Stimulated activated memory B cell treated with anti-CD40 and anti-IgM and Interleukin-4, amounts not matched to agents 10 μg/mL and 1 μg/mL and 100 μg/mL, for 72 hours (primary cell): ENCODE data around the gene DDR2.
"Not testable (repeated sequence)": the region's sequence is repeated elsewhere in the genome, so short reads cannot be mapped to it uniquely, and the experiment has no call there.

Source experiments
- ATAC-seq: fragments of 150-1000 bp; cut with Tn5 transposase; 2 replicates; pipeline ENCODE4 v1.10.0; 2021
- H3K27ac Mint-ChIP-seq: one replicate; pipeline ENCODE4 v1.8.0; 2022; ENCODE audit warnings: mild to moderate bottlenecking, mixed read lengths
- H3K27me3 Mint-ChIP-seq: one replicate; pipeline ENCODE4 v1.8.0; 2022; ENCODE audit warnings: mixed read lengths
- H3K36me3 Mint-ChIP-seq: one replicate; pipeline ENCODE4 v1.8.0; 2022; ENCODE audit warnings: mixed read lengths
- H3K4me1 Mint-ChIP-seq: one replicate; pipeline ENCODE4 v1.8.0; 2022; ENCODE audit warnings: mixed read lengths
- H3K4me3 Mint-ChIP-seq: one replicate; pipeline ENCODE4 v1.8.0; 2022; ENCODE audit warnings: mild to moderate bottlenecking, moderate library complexity, mixed read lengths
- H3K9me3 Mint-ChIP-seq: one replicate; pipeline ENCODE4 v1.8.0; 2022; ENCODE audit warnings: mixed read lengths

DDR2 gene

GRCh38 chr1:162732094-162732493, 99.8 kb downstream of the DDR2 start:
- Mint-ChIP-seq H3K27me3 (peaks cover 7% of the 10 kb centered on the region), H3K4me3 (no peak overlapping the region), H3K4me1 (peaks cover 10% of the 10 kb centered on the region), H3K36me3 (no peaks in the 10 kb centered on the region), H3K27ac (no peak overlapping the region), H3K9me3 (no peaks in the 10 kb centered on the region)
- ATAC-seq, result no peak

GRCh38 chr1:162732566-162733335, 100.5 kb downstream of the DDR2 start:
- H3K9me3 Mint-ChIP-seq, result no peaks in the 10 kb centered on the region
- no peak for ATAC-seq
- no peaks in the 10 kb centered on the region for H3K36me3 Mint-ChIP-seq
- peaks cover 7% of the 10 kb centered on the region for H3K27me3 Mint-ChIP-seq
- no peak overlapping the region for H3K27ac Mint-ChIP-seq
- peaks cover 10% of the 10 kb centered on the region for H3K4me1 Mint-ChIP-seq
- no peak overlapping the region for H3K4me3 Mint-ChIP-seq

- ATAC-seq, result no peak
- H3K9me3 Mint-ChIP-seq, result no peaks in the 10 kb centered on the region
- H3K27me3 Mint-ChIP-seq, result peaks cover 7% of the 10 kb centered on the region
Observed at GRCh38 chr1:162733336-162733590, 101.0 kb downstream of the DDR2 start.

DNA sequence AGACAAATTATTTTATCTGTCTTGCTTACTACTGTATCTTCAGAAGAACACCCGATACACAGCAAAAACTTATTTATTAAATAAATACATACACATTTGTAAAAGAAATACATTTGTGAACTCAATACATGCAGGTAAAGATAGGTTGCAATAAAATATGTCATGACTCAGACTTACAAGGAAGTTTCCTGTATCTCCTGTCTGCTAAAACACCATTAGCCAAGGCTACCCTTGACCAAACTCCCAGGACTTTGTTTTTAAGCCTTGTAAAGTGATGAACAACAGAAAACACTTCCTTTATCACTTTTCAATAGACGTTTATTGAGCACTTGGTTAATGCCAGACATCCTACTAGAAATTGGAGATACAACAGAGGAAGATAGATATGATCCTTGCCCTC, 101.8 kb downstream of the DDR2 start:
- Mint-ChIP-seq H3K27ac (no peak overlapping the region), H3K27me3 (peaks cover 7% of the 10 kb centered on the region), H3K36me3 (no peaks in the 10 kb centered on the region), H3K4me3 (no peak overlapping the region), H3K4me1 (peaks cover 10% of the 10 kb centered on the region), H3K9me3 (no peaks in the 10 kb centered on the region)
- ATAC-seq, result no peak

More at GRCh38 chr1:162733336-162733590, 101.0 kb downstream of the DDR2 start:
- Mint-ChIP-seq H3K4me3 (no peak overlapping the region), H3K4me1 (peaks cover 10% of the 10 kb centered on the region), H3K27ac (no peak overlapping the region), H3K36me3 (no peaks in the 10 kb centered on the region)

- Mint-ChIP-seq H3K4me3 (no peak overlapping the region), H3K36me3 (no peaks in the 10 kb centered on the region), H3K27ac (no peak overlapping the region), H3K9me3 (no peaks in the 10 kb centered on the region), H3K4me1 (peaks cover 10% of the 10 kb centered on the region), H3K27me3 (peaks cover 7% of the 10 kb centered on the region)
- no peak for ATAC-seq
Observed at GRCh38 chr1:162736184-162736583, 103.9 kb downstream of the DDR2 start.

GRCh38 chr1:162736633-162737067, 104.4 kb downstream of the DDR2 start:
- H3K4me1 Mint-ChIP-seq, result peaks cover 10% of the 10 kb centered on the region

DNA sequence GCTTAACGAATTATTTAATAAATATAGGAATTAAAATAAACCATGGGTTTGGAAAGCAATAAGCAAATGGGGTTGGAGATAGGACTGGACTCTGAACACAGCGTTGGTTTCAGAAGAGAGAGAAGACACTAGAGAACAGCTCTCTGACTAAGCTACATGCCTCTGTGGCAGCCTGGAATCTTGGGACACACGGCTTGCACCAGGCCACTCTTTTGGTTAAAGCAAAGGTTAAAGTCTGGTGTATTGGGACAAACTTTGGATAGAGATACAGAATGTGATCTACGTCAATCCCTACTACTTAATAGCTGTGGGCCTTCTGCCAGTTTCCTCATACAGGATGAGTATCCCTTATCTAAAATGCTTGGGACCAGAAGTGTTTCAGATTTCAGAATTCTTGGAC, 108.5 kb downstream of the DDR2 start:
- Mint-ChIP-seq H3K9me3 (no peaks in the 10 kb centered on the region), H3K4me1 (peaks cover 10% of the 10 kb centered on the region), H3K4me3 (no peak overlapping the region), H3K27me3 (peaks cover 4% of the 10 kb centered on the region), H3K36me3 (no peaks in the 10 kb centered on the region), H3K27ac (no peak overlapping the region)
- no peak for ATAC-seq

More at GRCh38 chr1:162736633-162737067, 104.4 kb downstream of the DDR2 start:
- Mint-ChIP-seq H3K27ac (no peak overlapping the region), H3K36me3 (no peaks in the 10 kb centered on the region), H3K4me3 (no peak overlapping the region), H3K9me3 (no peaks in the 10 kb centered on the region), H3K27me3 (peaks cover 7% of the 10 kb centered on the region)
- ATAC-seq, result peak; percentile 76

GRCh38 chr1:162741574-162741973, 109.3 kb downstream of the DDR2 start:
- no peak for ATAC-seq
- peaks cover 12% of the 10 kb centered on the region for H3K27me3 Mint-ChIP-seq
- H3K4me3 Mint-ChIP-seq, result no peak overlapping the region
- no peak overlapping the region for H3K27ac Mint-ChIP-seq
- peaks cover 3% of the 10 kb centered on the region for H3K4me1 Mint-ChIP-seq
- peaks cover 1% of the 10 kb centered on the region for H3K36me3 Mint-ChIP-seq
- no peaks in the 10 kb centered on the region for H3K9me3 Mint-ChIP-seq

GRCh38 chr1:162746264-162746942, 114.1 kb downstream of the DDR2 start:
- H3K27ac Mint-ChIP-seq, ATAC-seq, H3K4me1 Mint-ChIP-seq, H3K4me3 Mint-ChIP-seq, H3K9me3 Mint-ChIP-seq: not testable (repeated sequence)
- peaks cover 11% of the 10 kb centered on the region for H3K36me3 Mint-ChIP-seq
- H3K27me3 Mint-ChIP-seq, result peaks cover 34% of the 10 kb centered on the region

GRCh38 chr1:162753001-162753658, 120.9 kb downstream of the DDR2 start:
- no peak overlapping the region for H3K27ac Mint-ChIP-seq
- H3K9me3 Mint-ChIP-seq, result no peaks in the 10 kb centered on the region
- no peak overlapping the region for H3K4me3 Mint-ChIP-seq
- no peaks in the 10 kb centered on the region for H3K4me1 Mint-ChIP-seq
- peak; percentile 20 for ATAC-seq
- H3K36me3 Mint-ChIP-seq, result no peaks in the 10 kb centered on the region
- H3K27me3 Mint-ChIP-seq, result peaks cover 7% of the 10 kb centered on the region

GRCh38 chr1:162753998-162754585, 121.8 kb downstream of the DDR2 start:
- Mint-ChIP-seq H3K9me3 (no peaks in the 10 kb centered on the region), H3K36me3 (no peaks in the 10 kb centered on the region), H3K4me1 (no peaks in the 10 kb centered on the region), H3K4me3 (no peak overlapping the region), H3K27me3 (no peaks in the 10 kb centered on the region), H3K27ac (no peak overlapping the region)
- ATAC-seq, result no peak

DNA sequence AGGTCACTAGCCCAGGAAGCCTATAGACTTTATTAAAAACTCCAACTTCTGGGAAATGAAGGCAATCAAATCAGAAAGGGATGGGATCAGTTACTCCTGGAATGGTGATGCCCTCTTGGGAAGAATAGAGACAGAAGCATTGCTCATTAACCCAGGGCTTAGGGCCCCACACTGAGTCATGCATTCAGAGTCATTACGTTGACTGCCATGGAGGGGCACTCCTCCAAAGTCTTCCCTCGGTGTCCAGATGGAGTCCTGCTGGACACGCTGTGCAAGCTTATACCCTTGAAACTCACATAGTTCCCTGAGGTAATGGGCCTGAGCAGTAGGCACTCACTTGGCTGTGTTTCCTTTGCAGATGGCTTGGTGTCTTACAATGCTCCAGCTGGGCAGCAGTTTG, 123.0 kb downstream of the DDR2 start:
- Mint-ChIP-seq H3K27ac (no peak overlapping the region), H3K4me1 (no peaks in the 10 kb centered on the region), H3K9me3 (no peaks in the 10 kb centered on the region), H3K4me3 (no peak overlapping the region), H3K36me3 (no peaks in the 10 kb centered on the region), H3K27me3 (no peaks in the 10 kb centered on the region)
- ATAC-seq, result no peak

DNA sequence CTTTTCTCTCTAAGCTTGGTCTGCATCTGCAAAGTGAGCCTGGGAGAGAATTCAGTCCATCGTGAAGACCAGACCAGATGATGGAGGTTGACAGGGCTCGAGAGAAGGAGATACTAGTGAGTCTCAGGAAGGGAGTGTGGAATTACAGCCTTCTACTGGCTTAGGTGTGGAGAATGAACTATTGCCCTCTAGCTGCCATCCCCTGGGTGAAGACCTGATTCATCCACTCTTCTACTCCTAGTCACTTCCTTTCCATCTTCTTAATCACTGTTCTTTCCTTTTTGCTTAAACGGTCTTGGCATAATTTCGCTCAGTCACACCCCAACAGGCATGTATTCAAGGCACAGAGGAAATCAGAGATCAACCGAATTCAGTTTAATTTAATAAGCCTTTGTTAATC, 124.3 kb downstream of the DDR2 start:
- no peak for ATAC-seq
- H3K27ac Mint-ChIP-seq, result no peak overlapping the region
- no peaks in the 10 kb centered on the region for H3K27me3 Mint-ChIP-seq
- H3K4me3 Mint-ChIP-seq, result no peak overlapping the region
- H3K4me1 Mint-ChIP-seq, result no peaks in the 10 kb centered on the region
- no peaks in the 10 kb centered on the region for H3K9me3 Mint-ChIP-seq
- no peaks in the 10 kb centered on the region for H3K36me3 Mint-ChIP-seq

DNA sequence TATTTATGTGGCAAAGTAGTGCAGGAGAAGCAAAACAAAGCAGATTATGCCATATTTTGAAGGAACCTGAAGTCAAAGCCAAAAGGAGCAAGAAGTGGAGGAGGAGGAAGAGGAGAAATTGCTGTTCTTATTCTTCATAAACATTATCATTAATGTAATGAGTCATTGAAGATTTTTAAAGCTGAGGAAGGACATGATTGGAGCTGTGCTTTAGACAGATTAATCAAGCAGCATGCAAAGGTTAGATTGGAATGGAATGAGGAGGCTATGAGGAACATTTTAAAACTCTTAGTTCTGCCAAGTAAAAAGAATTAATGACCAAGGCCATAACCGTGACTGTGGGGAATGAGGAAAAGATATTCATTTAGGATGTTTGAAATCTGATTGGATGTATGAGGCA, 125.2 kb downstream of the DDR2 start:
- Mint-ChIP-seq H3K27ac (no peak overlapping the region), H3K4me1 (no peaks in the 10 kb centered on the region), H3K4me3 (no peak overlapping the region), H3K9me3 (no peaks in the 10 kb centered on the region), H3K27me3 (no peaks in the 10 kb centered on the region), H3K36me3 (no peaks in the 10 kb centered on the region)
- ATAC-seq, result no peak

DNA sequence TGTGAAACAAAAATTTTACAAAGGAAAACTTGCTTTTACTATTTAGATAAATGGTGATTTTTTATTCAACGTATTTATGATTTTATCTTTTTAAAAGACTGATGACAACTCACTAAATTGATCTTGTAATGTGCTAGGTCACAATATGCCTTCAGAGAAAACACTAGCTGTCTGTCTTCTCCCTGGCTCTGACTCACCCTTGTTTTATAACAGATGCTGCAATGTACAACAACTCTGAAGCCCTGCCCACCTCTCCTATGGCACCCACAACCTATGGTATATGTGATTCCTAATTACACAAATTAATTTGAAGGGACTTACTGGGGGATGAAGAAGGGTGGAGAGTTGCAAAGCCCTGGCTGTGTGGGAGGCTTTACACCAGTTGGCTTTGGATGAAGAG, 133.5 kb downstream of the DDR2 start:
- H3K9me3 Mint-ChIP-seq, result no peaks in the 10 kb centered on the region
- peaks cover 12% of the 10 kb centered on the region for H3K27me3 Mint-ChIP-seq
- ATAC-seq, result no peak
- H3K27ac Mint-ChIP-seq, result no peak overlapping the region
- H3K4me3 Mint-ChIP-seq, result no peak overlapping the region
- no peaks in the 10 kb centered on the region for H3K4me1 Mint-ChIP-seq
- no peaks in the 10 kb centered on the region for H3K36me3 Mint-ChIP-seq
